Measurements from ENCODE around the gene GBGT1.

GRCh38 chr9:133122605-133122934 is 41.1 kb downstream of the GBGT1 start:
- TF ChIP-seq CTCF (conservative IDR thresholded peaks at IDR 0.05; ENCODE audit: low read depth, low read length): no peak
- TF ChIP-seq RFX5 (IDR thresholded peaks at IDR 0.05; ENCODE audit: low read depth, low read length): no peak
